ENCODE data around the gene ID1. TPM values are rescaled to one million over a fixed set of nuclear protein-coding genes. Genes with fewer than 3 reads are reported as not detected.

Gene ID1
- total and polyA plus RNA-seq, 2 of the 13 experiments (the other 11 are each of a cell fraction or from before 2014, with no cell fraction given) = 320 to 419 TPM

DNA sequence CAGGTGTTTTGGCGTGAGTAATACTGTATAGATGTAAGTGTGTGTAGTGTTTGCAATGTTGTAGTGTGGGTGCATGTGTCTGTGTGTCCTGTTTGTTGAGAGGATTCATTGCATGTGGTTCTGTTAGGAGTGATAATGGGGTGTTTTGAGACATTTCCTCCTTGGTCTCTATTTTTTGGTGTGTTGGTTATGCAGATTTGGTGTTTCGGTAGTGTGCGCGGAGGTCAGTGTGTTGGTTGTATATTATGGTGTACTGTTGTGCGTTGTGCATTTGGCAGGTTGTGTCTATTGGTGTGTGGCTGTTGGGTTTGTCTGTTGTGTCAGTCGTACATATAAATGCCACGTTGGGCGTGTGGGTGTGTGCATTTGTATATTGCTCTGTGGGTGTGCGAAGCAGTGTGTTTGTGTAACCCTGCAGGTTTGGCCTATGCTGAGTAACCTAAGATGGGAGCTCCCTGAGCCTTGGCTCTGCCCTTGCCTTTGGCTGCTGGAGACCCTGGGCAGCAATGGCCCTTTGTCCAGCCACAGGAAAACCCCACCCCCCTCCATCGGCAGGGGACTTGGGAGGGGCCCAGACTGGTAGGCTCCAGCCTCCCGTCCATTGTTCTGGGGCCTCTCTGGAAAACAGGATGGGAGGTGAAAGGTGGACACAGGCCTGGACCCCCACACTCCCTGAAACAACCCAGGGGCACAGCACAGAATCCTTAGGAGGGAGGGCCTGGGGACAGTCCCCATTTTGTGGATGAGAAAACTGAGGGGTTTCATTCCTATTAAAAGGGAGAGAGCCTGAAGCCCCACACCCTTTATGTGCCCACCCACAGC is 10.3 kb upstream of the ID1 start:
- FAIRE-seq (peak; percentile 65), ATAC-seq (peak; percentile 57), DNase-seq (ENCODE audit: low spot score) (peak; percentile 97)
- BruUV-seq (replicated peaks) = TSS peak; percentile 68
- Histone ChIP-seq H3K79me2 (ENCODE audit: insufficient read depth, low read length) (peaks cover 17% of the 10 kb centered on the region), H3K4me2 (ENCODE audit: low read depth, low read length) (peak overlapping the region; percentile 78), H3K36me3 (replicated peaks in 1 of 2; ENCODE audit: control insufficient read depth in 1 of 2, insufficient read depth in 2 of 2, low read length in 2 of 2) (no peaks in the 10 kb centered on the region), H4K20me1 (ENCODE audit: insufficient read depth, low read length) (no peaks in the 10 kb centered on the region), H2AFZ (ENCODE audit: low read length) (no peak overlapping the region), H3K27me3 (ENCODE audit: control insufficient read depth in 1 of 2, insufficient read depth in 2 of 2, low read length in 2 of 2) (no peaks in the 10 kb centered on the region; a peak in 1 of 5 replicates), H3K27ac (ENCODE audit: extremely low read length, insufficient read depth, low read length) (peak overlapping the region; percentile 90), H3K9ac (ENCODE audit: insufficient read depth, low read depth, low read length) (peak overlapping the region; percentile 78), H3K4me3 (replicated peaks in 1 of 3; ENCODE audit: insufficient read depth in 1 of 3, low read depth in 2 of 3, low read length in 3 of 3) (peak overlapping the region; percentile 48 to 74 (median 63)), H3K4me1 (ENCODE audit: insufficient read depth, low read length) (peaks cover 67% of the 10 kb centered on the region), H3K9me3 (ENCODE audit: low read length) (no peaks in the 10 kb centered on the region)
- ChIA-PET CTCF (ENCODE audit: low intra/inter-chr PET ratio, low total read pairs) (interaction anchor here (0.6 to 1.5 kb wide), 3 partner anchors 17 to 32 kb away, joined by 3 to 8 read pairs (median 3); no protein-coding TSS in a partner anchor), POLR2A (interaction anchor here (0.7 to 4.2 kb wide), 8 partner anchors 12 to 102 kb away, joined by 3 to 183 read pairs (median 6); partner anchors contain the start of gene ID1)
- in situ Hi-C loops (cut with HindIII; ENCODE audit: extremely low pct_ligation_motif_present, low pct_unique_long_range_greater_than_20kb) = no loop called here
- 30% methylated on average over 11 of the region's 11 CpGs for WGBS (ENCODE audit: low lambda C conversion rate)
- intact Hi-C loops (cut with micrococcal nuclease; ENCODE audit: unreplicated experiment) = loop anchor here (2.0 kb wide), 1 partner anchor 16 kb away; no protein-coding TSS in a partner anchor
- TF ChIP-seq ASH2L (IDR thresholded peaks at IDR 0.05; ENCODE audit: insufficient read length, low read depth, low read length) (peak; percentile 24), ZFP41 (CRISPR knock-in tag; IDR thresholded peaks at IDR 0.05; ENCODE audit: borderline replicate concordance) (0 out of 2 replicates have a peak, but pooled peaks have one; percentile 58), REPIN1 (CRISPR knock-in tag; IDR thresholded peaks at IDR 0.05; ENCODE audit: borderline replicate concordance, low read depth) (0 out of 2 replicates have a peak, but pooled peaks have one; percentile 0), ZBTB7B (CRISPR knock-in tag; IDR thresholded peaks at IDR 0.05) (peak; percentile 49; the same call in 1 of the 2 replicates), FOXP1 (IDR thresholded peaks at IDR 0.05) (no peak; the same call in none of the 2 replicates), FOXP1 (CRISPR knock-in tag; IDR thresholded peaks at IDR 0.05) (peak; percentile 30; the same call in 1 of the 2 replicates), ZNF503 (CRISPR knock-in tag; IDR thresholded peaks at IDR 0.05) (peak; percentile 42; the same call in 1 of the 2 replicates), GATA4 (IDR thresholded peaks at IDR 0.05; ENCODE audit: borderline replicate concordance, low read depth) (peak; percentile 77; the same call in 1 of the 2 replicates), SP5 (CRISPR knock-in tag; IDR thresholded peaks at IDR 0.05; ENCODE audit: borderline replicate concordance, low read depth) (peak; percentile 89), MBNL3 (CRISPR knock-in tag; conservative IDR thresholded peaks at IDR 0.05) (no peak), ZNF430 (CRISPR knock-in tag; IDR thresholded peaks at IDR 0.05) (0 out of 2 replicates have a peak, but pooled peaks have one; percentile 19), RFXAP (CRISPR knock-in tag; IDR thresholded peaks at IDR 0.05; ENCODE audit: borderline replicate concordance) (0 out of 2 replicates have a peak, but pooled peaks have one; percentile 74), GLI4 (CRISPR knock-in tag; IDR thresholded peaks at IDR 0.05; ENCODE audit: borderline replicate concordance) (0 out of 2 replicates have a peak, but pooled peaks have one; percentile 16)
- TF ChIP-seq, protein P1, sequence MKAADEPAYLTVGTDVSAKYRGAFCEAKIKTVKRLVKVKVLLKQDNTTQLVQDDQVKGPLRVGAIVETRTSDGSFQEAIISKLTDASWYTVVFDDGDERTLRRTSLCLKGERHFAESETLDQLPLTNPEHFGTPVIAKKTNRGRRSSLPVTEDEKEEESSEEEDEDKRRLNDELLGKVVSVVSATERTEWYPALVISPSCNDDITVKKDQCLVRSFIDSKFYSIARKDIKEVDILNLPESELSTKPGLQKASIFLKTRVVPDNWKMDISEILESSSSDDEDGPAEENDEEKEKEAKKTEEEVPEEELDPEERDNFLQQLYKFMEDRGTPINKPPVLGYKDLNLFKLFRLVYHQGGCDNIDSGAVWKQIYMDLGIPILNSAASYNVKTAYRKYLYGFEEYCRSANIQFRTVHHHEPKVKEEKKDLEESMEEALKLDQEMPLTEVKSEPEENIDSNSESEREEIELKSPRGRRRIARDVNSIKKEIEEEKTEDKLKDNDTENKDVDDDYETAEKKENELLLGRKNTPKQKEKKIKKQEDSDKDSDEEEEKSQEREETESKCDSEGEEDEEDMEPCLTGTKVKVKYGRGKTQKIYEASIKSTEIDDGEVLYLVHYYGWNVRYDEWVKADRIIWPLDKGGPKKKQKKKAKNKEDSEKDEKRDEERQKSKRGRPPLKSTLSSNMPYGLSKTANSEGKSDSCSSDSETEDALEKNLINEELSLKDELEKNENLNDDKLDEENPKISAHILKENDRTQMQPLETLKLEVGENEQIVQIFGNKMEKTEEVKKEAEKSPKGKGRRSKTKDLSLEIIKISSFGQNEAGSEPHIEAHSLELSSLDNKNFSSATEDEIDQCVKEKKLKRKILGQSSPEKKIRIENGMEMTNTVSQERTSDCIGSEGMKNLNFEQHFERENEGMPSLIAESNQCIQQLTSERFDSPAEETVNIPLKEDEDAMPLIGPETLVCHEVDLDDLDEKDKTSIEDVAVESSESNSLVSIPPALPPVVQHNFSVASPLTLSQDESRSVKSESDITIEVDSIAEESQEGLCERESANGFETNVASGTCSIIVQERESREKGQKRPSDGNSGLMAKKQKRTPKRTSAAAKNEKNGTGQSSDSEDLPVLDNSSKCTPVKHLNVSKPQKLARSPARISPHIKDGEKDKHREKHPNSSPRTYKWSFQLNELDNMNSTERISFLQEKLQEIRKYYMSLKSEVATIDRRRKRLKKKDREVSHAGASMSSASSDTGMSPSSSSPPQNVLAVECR (CRISPR knock-in tag; IDR thresholded peaks at IDR 0.05; ENCODE audit: borderline replicate concordance) = peak; percentile 51

All from HepG2 (cell line).